NCI-H774 (cell line): ENCODE results near the gene ARMC7.
"Not testable (repeated sequence)": the region's sequence is repeated elsewhere in the genome, so short reads cannot be mapped to it uniquely, and the experiment has no call there.

Experiments
- DNase-seq: peaks from one replicate; lab custom pipeline; 2025; lab: John Stamatoyannopoulos, UW

ARMC7 gene

GRCh38 chr17:75102385-75102821 lies 7.4 kb upstream of the ARMC7 start:
- no peak for DNase-seq

GRCh38 chr17:75103601-75104554 lies 5.9 kb upstream of the ARMC7 start:
- DNase-seq, result no peak

GRCh38 chr17:75105126-75106080 lies 4.4 kb upstream of the ARMC7 start:
- DNase-seq, result peak; percentile 78

- no peak for DNase-seq
Observed at GRCh38 chr17:75108193-75108592, 1.6 kb upstream of the ARMC7 start.

GRCh38 chr17:75109046-75109406 lies 743 bp upstream of the ARMC7 start:
- DNase-seq, result no peak

- DNase-seq, result peak; percentile 29
Observed at GRCh38 chr17:75110234-75110937, 617 bp downstream of the ARMC7 start.

GRCh38 chr17:75111777-75112335 lies 2.1 kb downstream of the ARMC7 start:
- no peak for DNase-seq

- DNase-seq, result peak; percentile 88
Observed at GRCh38 chr17:75113798-75114551, 4.2 kb downstream of the ARMC7 start.

- no peak for DNase-seq
Observed at GRCh38 chr17:75114552-75115314, 5.0 kb downstream of the ARMC7 start.

GRCh38 chr17:75115555-75115954 lies 5.8 kb downstream of the ARMC7 start:
- no peak for DNase-seq

- no peak for DNase-seq
Observed at GRCh38 chr17:75116737-75117136, 7.0 kb downstream of the ARMC7 start.

- DNase-seq, result no peak
Observed at GRCh38 chr17:75118307-75118706, 8.5 kb downstream of the ARMC7 start.

GRCh38 chr17:75124041-75124818 lies 14.5 kb downstream of the ARMC7 start:
- peak; percentile 62 for DNase-seq

GRCh38 chr17:75124819-75125162 lies 15.0 kb downstream of the ARMC7 start:
- no peak for DNase-seq

- no peak for DNase-seq
Observed at GRCh38 chr17:75125984-75126383, 16.2 kb downstream of the ARMC7 start.

- DNase-seq, result no peak
Observed at GRCh38 chr17:75126954-75127353, 17.2 kb downstream of the ARMC7 start.

GRCh38 chr17:75127936-75128335 lies 18.2 kb downstream of the ARMC7 start:
- not testable (repeated sequence) for DNase-seq

- DNase-seq, result no peak
Observed at GRCh38 chr17:75128694-75129505, 19.1 kb downstream of the ARMC7 start.

- no peak for DNase-seq
Observed at GRCh38 chr17:75129576-75129975, 19.8 kb downstream of the ARMC7 start.
